SU-DHL-6 (cell line): ENCODE data around the gene COA8.

Experiments
- H2AFZ ChIP-seq: fragments of 200-600 bp; sonication (generic); 2 replicates; pipeline ENCODE4 v1.6.1; 2014; ENCODE audit warnings: low read depth, mild to moderate bottlenecking, moderate library complexity, mixed read lengths, antibody characterized with exemption, low read length; ENCODE audit not compliant: severe bottlenecking
- H3F3A ChIP-seq: fragments of 200-600 bp; shearing (Covaris generic); 2 replicates; pipeline ENCODE4 v1.6.0; 2016; ENCODE audit warnings: antibody characterized with exemption, mild to moderate bottlenecking; ENCODE audit not compliant: insufficient read depth
- H3K27ac ChIP-seq: fragments of 200-600 bp; sonication (generic); 2 replicates; pipeline ENCODE4 v1.5.1; 2016; ENCODE audit warnings: low read depth, mild to moderate bottlenecking, low read length, moderate library complexity, mixed read lengths
- H3K27me3 ChIP-seq: fragments of 200-600 bp; sonication (generic), shearing (Covaris generic); 2 replicates; pipeline ENCODE4 v1.6.0; 2014; ENCODE audit warnings: mild to moderate bottlenecking, low read length
- H3K36me3 ChIP-seq: fragments of 200-600 bp; sonication (generic); 2 replicates; pipeline ENCODE4 v1.6.1; 2014; ENCODE audit warnings: mild to moderate bottlenecking, low read length, mixed read lengths
- H3K4me2 ChIP-seq: fragments of 300-600, 200-600 bp; shearing (Covaris generic), sonication (generic); 2 replicates; pipeline ENCODE4 v1.6.0; 2014; ENCODE audit warnings: low read length, low read depth, mild to moderate bottlenecking; ENCODE audit not compliant: poor library complexity, severe bottlenecking
- H3K4me3 ChIP-seq: fragments of 200-600 bp; sonication (generic); 2 replicates; pipeline ENCODE4 v1.5.1; 2014; ENCODE audit warnings: antibody characterized with exemption, low read length, mild to moderate bottlenecking, mixed read lengths; ENCODE audit not compliant: insufficient read depth, poor library complexity, severe bottlenecking
- H3K79me2 ChIP-seq: fragments of 200-600 bp; sonication (generic); 2 replicates; pipeline ENCODE4 v1.6.1; 2014; ENCODE audit warnings: mild to moderate bottlenecking, low read length, moderate library complexity; ENCODE audit not compliant: insufficient read depth
- H3K9ac ChIP-seq: fragments of 200-600 bp; sonication (generic); 2 replicates; pipeline ENCODE4 v1.7.0; 2014; ENCODE audit warnings: mild to moderate bottlenecking, low read length
- H3K9me2 ChIP-seq: fragments of 200-600 bp; sonication (generic); replicated peaks from 2 replicates; pipeline ENCODE4 v1.6.1; 2014; ENCODE audit warnings: low read length; ENCODE audit not compliant: insufficient read depth
- H3K9me3 ChIP-seq: fragments of 200-600 bp; sonication (generic); 2 replicates; pipeline ENCODE4 v1.6.1; 2014; ENCODE audit warnings: low read length, mixed read lengths; ENCODE audit not compliant: insufficient read depth
- H4K20me1 ChIP-seq: fragments of 200-600 bp; sonication (generic); 2 replicates; pipeline ENCODE4 v1.6.1; 2014; ENCODE audit warnings: low read depth, mild to moderate bottlenecking, antibody characterized with exemption, low read length, moderate library complexity, mixed read lengths
- EZH2phosphoT487 ChIP-seq: fragments of 200-600 bp; sonication (generic), shearing (Covaris generic); conservative IDR thresholded peaks from 2 replicates; pipeline ENCODE4 v1.6.1; 2018; ENCODE audit warnings: mild to moderate bottlenecking, antibody characterized with exemption, low read length, moderate library complexity, mixed read lengths
- TF ChIP-seq, protein P1 (sequence below): fragments of 200-600 bp; sonication (generic); IDR thresholded peaks from one replicate; pipeline ENCODE4 v1.5.1; 2017; ENCODE audit warnings: antibody characterized with exemption, mild to moderate bottlenecking, low read length, moderate library complexity; ENCODE audit not compliant: insufficient read depth, poor library complexity, severe bottlenecking

The COA8 gene

DNA sequence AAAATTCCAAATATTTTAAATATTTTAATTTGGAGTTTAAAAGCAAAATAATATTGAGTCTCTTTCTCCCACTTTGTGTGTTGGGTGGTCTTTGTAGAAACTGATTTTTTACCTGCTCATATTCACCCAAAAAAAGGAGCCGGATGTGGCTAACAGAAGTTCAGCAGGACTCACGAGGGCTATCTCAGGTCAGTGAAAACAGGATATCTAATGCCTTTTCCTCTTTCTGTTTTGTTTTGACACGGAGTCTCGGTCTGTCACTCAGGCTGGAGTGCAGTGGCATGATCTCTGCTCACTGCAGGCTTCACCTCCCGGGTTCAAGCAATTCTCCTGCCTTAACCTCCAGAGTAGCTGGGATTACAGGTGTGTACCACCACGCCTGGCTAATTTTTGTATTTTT lies 30.8 kb downstream of the COA8 start:
- Histone ChIP-seq H4K20me1 (no peaks in the 10 kb centered on the region), H2AFZ (no peak overlapping the region), H3K9ac (no peak overlapping the region), H3K4me3 (no peak overlapping the region), H3F3A (0 out of 2 replicates have a peak, but pooled peaks cover 4% of the 10 kb centered on the region), H3K36me3 (no peaks in the 10 kb centered on the region), H3K9me2 (no peaks in the 10 kb centered on the region), H3K79me2 (no peaks in the 10 kb centered on the region), H3K4me2 (peak overlapping the region; percentile 48), H3K27me3 (no peaks in the 10 kb centered on the region), H3K9me3 (no peaks in the 10 kb centered on the region), H3K27ac (peak overlapping the region; percentile 48; the same call in 1 of the 2 replicates)
- TF ChIP-seq, protein P1, sequence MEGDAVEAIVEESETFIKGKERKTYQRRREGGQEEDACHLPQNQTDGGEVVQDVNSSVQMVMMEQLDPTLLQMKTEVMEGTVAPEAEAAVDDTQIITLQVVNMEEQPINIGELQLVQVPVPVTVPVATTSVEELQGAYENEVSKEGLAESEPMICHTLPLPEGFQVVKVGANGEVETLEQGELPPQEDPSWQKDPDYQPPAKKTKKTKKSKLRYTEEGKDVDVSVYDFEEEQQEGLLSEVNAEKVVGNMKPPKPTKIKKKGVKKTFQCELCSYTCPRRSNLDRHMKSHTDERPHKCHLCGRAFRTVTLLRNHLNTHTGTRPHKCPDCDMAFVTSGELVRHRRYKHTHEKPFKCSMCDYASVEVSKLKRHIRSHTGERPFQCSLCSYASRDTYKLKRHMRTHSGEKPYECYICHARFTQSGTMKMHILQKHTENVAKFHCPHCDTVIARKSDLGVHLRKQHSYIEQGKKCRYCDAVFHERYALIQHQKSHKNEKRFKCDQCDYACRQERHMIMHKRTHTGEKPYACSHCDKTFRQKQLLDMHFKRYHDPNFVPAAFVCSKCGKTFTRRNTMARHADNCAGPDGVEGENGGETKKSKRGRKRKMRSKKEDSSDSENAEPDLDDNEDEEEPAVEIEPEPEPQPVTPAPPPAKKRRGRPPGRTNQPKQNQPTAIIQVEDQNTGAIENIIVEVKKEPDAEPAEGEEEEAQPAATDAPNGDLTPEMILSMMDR = no peak
- TF ChIP-seq EZH2phosphoT487 = no peak

DNA sequence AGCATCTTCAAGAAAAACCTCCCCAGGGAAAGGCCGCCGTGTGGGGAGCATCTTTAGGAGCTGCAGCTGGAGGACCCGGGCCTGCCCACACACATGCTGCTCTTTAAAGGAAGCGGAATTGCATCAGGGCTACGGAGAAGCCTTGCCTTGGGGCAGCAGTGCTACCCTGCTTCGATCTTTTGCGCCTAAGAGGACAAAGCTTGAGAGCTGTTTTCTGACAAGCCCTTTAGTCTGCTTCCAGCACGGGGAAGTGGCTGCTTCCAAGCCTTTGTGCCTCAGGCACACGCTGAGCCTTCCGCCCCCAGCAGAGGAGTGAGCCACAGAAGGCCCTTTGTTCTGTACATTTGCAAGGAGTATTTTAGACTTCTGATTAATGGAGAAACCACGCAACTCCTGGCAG lies 31.5 kb downstream of the COA8 start:
- Histone ChIP-seq H3K27ac (no peak overlapping the region), H3K9ac (no peak overlapping the region)

DNA sequence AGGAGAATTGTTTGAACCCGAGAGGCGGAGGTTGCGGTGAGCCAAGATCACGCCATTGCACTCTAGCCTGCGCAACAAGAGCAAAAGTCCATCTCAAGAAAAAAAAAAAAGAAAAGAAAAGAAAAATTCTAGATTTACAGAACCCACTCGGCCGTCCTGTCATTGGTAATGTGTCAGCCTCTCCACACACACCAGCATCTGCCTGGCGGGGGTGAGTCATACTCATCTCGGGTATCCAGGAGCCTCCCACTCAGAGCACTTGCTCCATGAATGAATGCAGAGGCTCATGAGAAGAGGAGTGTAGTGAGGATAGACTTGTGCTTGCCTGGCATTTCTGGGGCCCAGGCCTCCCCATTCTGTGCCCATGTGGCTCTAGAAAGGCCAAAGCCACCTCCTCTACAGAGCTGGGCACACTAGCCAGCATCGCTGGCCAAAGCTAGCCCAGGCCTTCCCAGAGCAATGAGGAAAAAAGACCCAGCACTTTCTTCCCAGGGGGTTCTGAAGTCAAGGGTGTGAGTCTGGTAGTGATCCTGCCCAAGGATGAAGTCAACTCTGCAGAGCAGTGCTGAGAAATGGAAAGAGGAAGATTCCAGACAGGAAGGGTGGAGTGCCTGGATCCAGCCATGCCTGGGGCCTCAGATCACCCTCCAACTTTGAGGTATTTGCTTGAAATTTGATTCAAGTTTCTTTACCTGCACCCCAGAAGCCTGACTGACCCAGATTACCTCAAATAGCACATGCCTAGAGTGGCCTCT lies 35.0 kb downstream of the COA8 start:
- no peaks in the 10 kb centered on the region for H3K9me3 ChIP-seq
- 0 out of 2 replicates have a peak, but pooled peaks cover 4% of the 10 kb centered on the region for H3F3A ChIP-seq
- H4K20me1 ChIP-seq = no peaks in the 10 kb centered on the region
- H2AFZ ChIP-seq = no peak overlapping the region
- H3K4me2 ChIP-seq = no peak overlapping the region
- no peaks in the 10 kb centered on the region for H3K27me3 ChIP-seq
- H3K36me3 ChIP-seq = no peaks in the 10 kb centered on the region
- H3K9me2 ChIP-seq = no peaks in the 10 kb centered on the region
- no peak overlapping the region for H3K9ac ChIP-seq
- H3K79me2 ChIP-seq = no peaks in the 10 kb centered on the region
- no peak overlapping the region for H3K27ac ChIP-seq
- no peak overlapping the region for H3K4me3 ChIP-seq
- TF ChIP-seq EZH2phosphoT487 = no peak
- TF ChIP-seq, protein P1 = no peak

More for the DNA sequence above, 31.5 kb downstream of the COA8 start:
- no peaks in the 10 kb centered on the region for H3K9me3 ChIP-seq
- no peaks in the 10 kb centered on the region for H3K27me3 ChIP-seq
- H3K4me3 ChIP-seq = no peak overlapping the region
- no peaks in the 10 kb centered on the region for H3K9me2 ChIP-seq
- H3F3A ChIP-seq = 0 out of 2 replicates have a peak, but pooled peaks cover 4% of the 10 kb centered on the region
- no peak overlapping the region for H2AFZ ChIP-seq
- no peaks in the 10 kb centered on the region for H3K79me2 ChIP-seq
- H3K4me2 ChIP-seq = no peak overlapping the region
- no peaks in the 10 kb centered on the region for H4K20me1 ChIP-seq
- no peaks in the 10 kb centered on the region for H3K36me3 ChIP-seq
- TF ChIP-seq, protein P1 = no peak
- TF ChIP-seq EZH2phosphoT487 = no peak
